D721Med (cell line): ENCODE results near the gene SLC1A2.

Experiments used
- DNase-seq: peaks from one replicate; pipeline ENCODE4 v3.0.0; 2011; ENCODE audit warnings: low spot score; ENCODE audit not compliant: insufficient read length
- FAIRE-seq: peaks from 2 replicates; lab custom pipeline; 2011; peaks lifted over from hg19 to GRCh38; lab: Jason Lieb, UNC
- TF ChIP-seq, protein P1 (sequence below): IDR thresholded peaks from 2 replicates; pipeline ENCODE4 v1.5.1; 2012; ENCODE audit warnings: mild to moderate bottlenecking, control low read depth; ENCODE audit not compliant: insufficient read depth; ENCODE audit errors: missing control alignments

The SLC1A2 gene

GRCh38 chr11:35365961-35366360, 53.4 kb downstream of the SLC1A2 start:
- TF ChIP-seq, protein P1, sequence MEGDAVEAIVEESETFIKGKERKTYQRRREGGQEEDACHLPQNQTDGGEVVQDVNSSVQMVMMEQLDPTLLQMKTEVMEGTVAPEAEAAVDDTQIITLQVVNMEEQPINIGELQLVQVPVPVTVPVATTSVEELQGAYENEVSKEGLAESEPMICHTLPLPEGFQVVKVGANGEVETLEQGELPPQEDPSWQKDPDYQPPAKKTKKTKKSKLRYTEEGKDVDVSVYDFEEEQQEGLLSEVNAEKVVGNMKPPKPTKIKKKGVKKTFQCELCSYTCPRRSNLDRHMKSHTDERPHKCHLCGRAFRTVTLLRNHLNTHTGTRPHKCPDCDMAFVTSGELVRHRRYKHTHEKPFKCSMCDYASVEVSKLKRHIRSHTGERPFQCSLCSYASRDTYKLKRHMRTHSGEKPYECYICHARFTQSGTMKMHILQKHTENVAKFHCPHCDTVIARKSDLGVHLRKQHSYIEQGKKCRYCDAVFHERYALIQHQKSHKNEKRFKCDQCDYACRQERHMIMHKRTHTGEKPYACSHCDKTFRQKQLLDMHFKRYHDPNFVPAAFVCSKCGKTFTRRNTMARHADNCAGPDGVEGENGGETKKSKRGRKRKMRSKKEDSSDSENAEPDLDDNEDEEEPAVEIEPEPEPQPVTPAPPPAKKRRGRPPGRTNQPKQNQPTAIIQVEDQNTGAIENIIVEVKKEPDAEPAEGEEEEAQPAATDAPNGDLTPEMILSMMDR = no peak
- FAIRE-seq (no peak), DNase-seq (no peak)

DNA sequence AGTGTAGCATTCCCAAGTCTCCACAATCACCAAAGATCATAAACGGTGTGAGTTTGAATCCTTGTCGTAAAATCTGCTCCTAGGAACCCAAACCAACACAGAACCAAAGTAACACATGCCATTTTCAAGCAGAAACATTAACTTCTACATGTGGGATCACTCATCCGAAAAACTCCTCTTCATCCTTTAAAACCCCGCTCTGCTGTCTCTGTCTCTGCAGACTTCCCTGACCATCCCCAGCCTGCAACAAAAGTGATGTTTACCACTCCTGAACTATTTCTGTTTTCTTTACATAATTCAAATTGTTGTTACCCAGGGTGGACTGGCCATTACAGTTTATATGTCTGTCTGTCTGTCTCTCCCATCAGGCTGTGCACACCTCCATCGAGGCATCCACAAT, 54.0 kb downstream of the SLC1A2 start:
- TF ChIP-seq, protein P1 = no peak
- no peak for FAIRE-seq
- DNase-seq = no peak

DNA sequence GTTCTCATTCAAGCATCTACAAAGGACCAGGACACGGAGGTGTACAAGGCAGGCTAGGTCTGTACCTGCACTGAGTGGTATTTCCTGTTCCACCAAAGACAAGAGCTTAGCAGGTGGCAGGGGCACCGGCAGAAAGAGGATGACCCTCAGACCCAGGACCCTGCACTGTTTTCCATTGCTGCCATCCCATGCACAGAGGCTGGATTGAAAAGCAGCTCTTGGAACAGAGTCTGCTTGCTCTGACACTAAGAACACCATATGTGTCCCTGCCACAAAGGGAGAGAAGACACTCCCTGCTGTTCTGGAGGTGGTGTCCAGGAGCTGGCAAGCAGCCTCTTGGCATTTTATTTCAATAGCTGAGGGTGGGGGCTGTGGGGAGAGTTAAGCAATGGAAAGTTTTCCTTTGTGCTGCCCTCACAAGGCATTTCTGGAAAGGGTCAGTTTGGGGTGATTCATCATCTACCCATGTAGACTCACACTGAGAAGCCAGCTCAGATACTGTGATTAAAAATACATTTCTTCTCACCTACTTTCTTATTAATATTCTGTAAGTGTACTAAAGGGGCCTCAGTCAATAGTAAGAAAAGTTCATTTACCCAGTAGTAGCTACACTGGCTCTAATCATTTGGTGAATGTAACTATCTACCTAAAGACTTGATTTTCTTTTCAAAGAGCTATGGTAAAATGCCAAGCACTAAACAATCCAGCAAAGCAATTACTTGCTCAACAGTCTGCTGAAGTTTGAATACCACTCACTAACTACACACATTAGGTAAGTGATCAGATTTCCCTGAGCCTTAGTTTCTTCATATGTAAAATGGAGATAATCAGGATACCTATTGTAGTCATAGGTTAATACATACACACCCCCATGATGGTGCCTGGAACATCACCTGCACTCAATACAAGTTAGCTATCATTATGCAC, 55.2 kb downstream of the SLC1A2 start:
- FAIRE-seq = no peak
- DNase-seq = no peak
- TF ChIP-seq, protein P1 = no peak

DNA sequence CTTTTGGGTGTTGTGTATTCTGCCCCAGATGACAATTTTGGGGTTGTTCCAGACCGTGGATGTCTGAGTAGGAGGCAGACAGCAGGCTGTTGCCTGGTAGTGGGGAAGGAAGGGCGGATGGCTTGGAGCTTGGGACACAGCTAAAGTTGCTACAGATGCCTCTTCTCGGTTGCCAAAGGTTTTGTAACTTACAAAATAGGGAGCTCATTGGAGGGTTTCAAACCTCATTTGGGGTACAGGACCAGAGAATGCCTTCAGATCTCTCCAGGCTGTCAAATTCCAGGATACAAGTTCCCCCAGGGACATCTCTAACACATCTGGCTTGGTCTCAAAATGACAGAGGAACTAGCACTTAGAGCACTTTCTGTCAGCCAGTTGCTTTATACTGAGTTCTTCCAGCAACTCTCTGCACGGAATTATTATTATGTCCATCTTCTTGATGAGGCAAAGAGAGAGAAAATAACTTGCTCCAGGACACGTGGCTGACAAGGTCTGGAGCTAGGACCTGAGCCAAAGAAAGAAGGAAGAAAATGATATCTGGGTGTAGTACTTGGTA, 56.0 kb downstream of the SLC1A2 start:
- DNase-seq (no peak), FAIRE-seq (no peak)
- TF ChIP-seq, protein P1 = no peak

GRCh38 chr11:35362521-35362980, 56.8 kb downstream of the SLC1A2 start:
- TF ChIP-seq, protein P1 = no peak
- DNase-seq (no peak), FAIRE-seq (no peak)

GRCh38 chr11:35360055-35360530, 59.3 kb downstream of the SLC1A2 start:
- DNase-seq (no peak), FAIRE-seq (no peak)
- TF ChIP-seq, protein P1 = no peak
